ENCODE data around the gene DAPK1. TPM values are rescaled to one million over a fixed set of nuclear protein-coding genes. Genes with fewer than 3 reads are reported as not detected.

Gene DAPK1
- total and polyA plus RNA-seq, 10 of the 15 experiments (the other 5 are each of a cell fraction or from before 2014, with no cell fraction given): 8.2 to 94.7 (median 51.6) TPM

DNA sequence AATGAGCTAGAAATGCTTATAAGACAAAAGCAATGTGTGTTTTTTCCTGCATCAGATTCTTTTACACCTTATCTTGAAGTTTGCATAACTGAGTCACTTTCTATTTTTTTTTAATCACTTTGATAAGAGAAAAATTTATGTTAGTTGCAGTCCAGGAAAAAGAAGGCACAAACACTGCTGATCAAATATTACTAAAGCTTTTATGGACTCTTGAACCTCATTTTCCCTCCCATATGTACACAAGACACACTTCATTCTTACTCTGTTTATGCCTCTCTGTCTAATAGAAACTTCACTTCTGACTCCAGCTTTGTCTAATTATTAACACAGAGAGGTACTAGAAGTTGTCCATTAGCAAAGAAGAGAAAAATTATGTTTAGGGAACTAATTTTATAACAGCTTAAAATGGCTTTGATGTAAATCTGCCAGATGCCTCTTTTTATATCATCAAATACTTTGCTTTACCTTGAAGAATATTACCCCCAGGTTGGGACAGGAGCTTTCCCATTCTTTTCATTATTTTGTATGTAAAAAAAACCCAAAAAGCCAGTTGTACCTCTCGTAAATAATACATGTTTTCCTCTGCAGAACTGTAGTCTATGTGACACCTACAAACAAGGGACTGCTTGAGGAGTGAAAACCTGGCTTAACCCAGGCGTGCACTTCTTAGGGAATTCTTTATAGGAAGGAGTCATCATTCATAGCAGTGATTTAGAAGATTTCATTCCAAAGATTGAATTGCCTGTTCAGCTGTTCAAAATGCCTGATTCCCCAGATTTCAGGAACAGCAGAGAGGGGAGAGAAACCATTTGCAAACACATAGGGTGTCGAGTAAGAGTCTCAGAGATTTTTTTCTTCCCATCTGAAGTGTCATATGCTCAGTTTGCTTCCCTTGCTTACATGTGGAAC is 72.6 kb downstream of the DAPK1 start (continued):
- TF ChIP-seq SUZ12 (IDR thresholded peaks at IDR 0.05; ENCODE audit: unreplicated experiment): no peak
- no peak for TF ChIP-seq ZBED1 (IDR thresholded peaks at IDR 0.05; ENCODE audit: borderline replicate concordance)

GRCh38 chr9:87572719-87573118 is 75.1 kb downstream of the DAPK1 start:
- RAD21 ChIA-PET (ENCODE audit: unreplicated experiment): interaction anchor here (1.3 to 1.7 kb wide), 2 partner anchors 70 to 75 kb away, joined by 3 to 4 read pairs; partner anchors contain the start of gene DAPK1
- intact Hi-C loops (cut with micrococcal nuclease; ENCODE audit: unreplicated experiment): no loop called here
- DNase-seq (ENCODE audit: low read depth, low spot score): no peak
- Histone ChIP-seq H3K4me2 (ENCODE audit: control insufficient read depth, insufficient read depth) (no peak overlapping the region), H3K4me3 (no peak overlapping the region), H3K36me3 (ENCODE audit: control insufficient read depth in 2 of 2, insufficient read depth in 2 of 2, low read length in 1 of 2) (no peaks in the 10 kb centered on the region), H3K9me3 (replicated peaks; ENCODE audit: control insufficient read depth, insufficient read depth, low read length) (no peaks in the 10 kb centered on the region), H4K20me1 (ENCODE audit: control insufficient read depth, insufficient read depth) (0 out of 2 replicates have a peak, but pooled peaks cover 3% of the 10 kb centered on the region), H2AFZ (ENCODE audit: control insufficient read depth, low read depth, low read length) (no peak overlapping the region), H3K4me1 (ENCODE audit: control insufficient read depth, insufficient read depth, low read length) (peaks cover 22% of the 10 kb centered on the region), H3K9ac (ENCODE audit: control insufficient read depth, insufficient read depth, low read length) (no peak overlapping the region), H3K27ac (ENCODE audit: control insufficient read depth, insufficient read depth) (no peak overlapping the region), H3K27me3 (replicated peaks in 1 of 2; ENCODE audit: control insufficient read depth in 2 of 2, insufficient read depth in 2 of 2, low read length in 1 of 2) (no peaks in the 10 kb centered on the region), H3K79me2 (ENCODE audit: control insufficient read depth, insufficient read depth, low read length) (peaks cover 11% of the 10 kb centered on the region)
- FAIRE-seq: no peak
- 23% methylated on average over 6 of the region's 6 CpGs for WGBS (ENCODE audit: insufficient coverage, insufficient replicate concordance, low lambda C conversion rate, missing lambda C conversion rate)
- SMC1A ChIA-PET (ENCODE audit: uncharacterized antibody, unreplicated experiment): interaction anchor here (1.1 to 6.4 kb wide), 6 partner anchors 7 to 73 kb away, joined by 3 to 66 read pairs (median 4); no protein-coding TSS in a partner anchor
- no peak for TF ChIP-seq BHLHE40 (IDR thresholded peaks at IDR 0.05; ENCODE audit: borderline replicate concordance in 1 of 2, low read depth in 2 of 2, low read length in 1 of 2)
- TF ChIP-seq POU2F2 (IDR thresholded peaks at IDR 0.05; ENCODE audit: borderline replicate concordance, low read depth, low read length): no peak
- no peak for TF ChIP-seq EP300 (IDR thresholded peaks at IDR 0.05; ENCODE audit: borderline replicate concordance in 1 of 2, control insufficient read depth in 1 of 2, low read depth in 2 of 2, low read length in 2 of 2)
- no peak for TF ChIP-seq ZSCAN29 (IDR thresholded peaks at IDR 0.05)
- TF ChIP-seq GABPA (IDR thresholded peaks at IDR 0.05; ENCODE audit: low read depth): no peak
- no peak for TF ChIP-seq ATF2 (IDR thresholded peaks at IDR 0.05; ENCODE audit: low read length)
- no peak for TF ChIP-seq ATF7 (IDR thresholded peaks at IDR 0.05; ENCODE audit: low read depth)
- TF ChIP-seq, protein P1, sequence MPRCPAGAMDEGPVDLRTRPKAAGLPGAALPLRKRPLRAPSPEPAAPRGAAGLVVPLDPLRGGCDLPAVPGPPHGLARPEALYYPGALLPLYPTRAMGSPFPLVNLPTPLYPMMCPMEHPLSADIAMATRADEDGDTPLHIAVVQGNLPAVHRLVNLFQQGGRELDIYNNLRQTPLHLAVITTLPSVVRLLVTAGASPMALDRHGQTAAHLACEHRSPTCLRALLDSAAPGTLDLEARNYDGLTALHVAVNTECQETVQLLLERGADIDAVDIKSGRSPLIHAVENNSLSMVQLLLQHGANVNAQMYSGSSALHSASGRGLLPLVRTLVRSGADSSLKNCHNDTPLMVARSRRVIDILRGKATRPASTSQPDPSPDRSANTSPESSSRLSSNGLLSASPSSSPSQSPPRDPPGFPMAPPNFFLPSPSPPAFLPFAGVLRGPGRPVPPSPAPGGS (IDR thresholded peaks at IDR 0.05; ENCODE audit: borderline replicate concordance, insufficient read depth, low read depth, low read length, poor library complexity, severe bottlenecking): no peak
- no peak for TF ChIP-seq NBN (IDR thresholded peaks at IDR 0.05)
- no peak for TF ChIP-seq IKZF2 (IDR thresholded peaks at IDR 0.05)
- TF ChIP-seq HCFC1 (IDR thresholded peaks at IDR 0.05; ENCODE audit: low read length): no peak
- TF ChIP-seq ESRRA (IDR thresholded peaks at IDR 0.05; ENCODE audit: low read length): no peak
- no peak for TF ChIP-seq NR2F1 (conservative IDR thresholded peaks at IDR 0.05)
- TF ChIP-seq, protein P2, sequence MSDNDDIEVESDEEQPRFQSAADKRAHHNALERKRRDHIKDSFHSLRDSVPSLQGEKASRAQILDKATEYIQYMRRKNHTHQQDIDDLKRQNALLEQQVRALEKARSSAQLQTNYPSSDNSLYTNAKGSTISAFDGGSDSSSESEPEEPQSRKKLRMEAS (IDR thresholded peaks at IDR 0.05; ENCODE audit: low read depth, low read length): no peak
- no peak for TF ChIP-seq MEF2A (IDR thresholded peaks at IDR 0.05; ENCODE audit: insufficient read depth, low read depth, low read length)
- TF ChIP-seq KAT2A (conservative IDR thresholded peaks at IDR 0.05; ENCODE audit: control insufficient read depth, low read depth, low read length): no peak
- no peak for TF ChIP-seq PAX5 (IDR thresholded peaks at IDR 0.05; ENCODE audit: borderline replicate concordance, low read depth, low read length)
- CTCF ChIA-PET: interaction anchor here (2.0 kb wide), 1 partner anchor 90 kb away, joined by 5 read pairs; no protein-coding TSS in a partner anchor
- BruUV-seq (replicated peaks): no TSS peak
- POLR2A ChIA-PET: no interaction called here
- in situ Hi-C loops (cut with MboI): loop anchor here (25.0 kb wide), 1 partner anchor 1740 kb away; the partner anchor contains the start of genes CKS2 and SECISBP2
- no peak for ATAC-seq
